OCI-LY7 (cell line): Measurements from ENCODE around the gene FAM120B.

ENCODE experiments used
- CTCF ChIP-seq: fragments of 200-600 bp; sonication (generic); conservative IDR thresholded peaks from 2 replicates; pipeline ENCODE4 v1.5.1; 2014; ENCODE audit warnings: mild to moderate bottlenecking, antibody characterized with exemption, low read length, moderate library complexity, mixed read lengths
- EZH2phosphoT487 ChIP-seq: fragments of 200-600 bp; sonication (generic); IDR thresholded peaks from 2 replicates; pipeline ENCODE4 v1.6.1; 2018; ENCODE audit warnings: low read depth, borderline replicate concordance, mild to moderate bottlenecking, mixed run types, antibody characterized with exemption, low read length, moderate library complexity, mixed read lengths

GRCh38 chr6:170407932-170408331 is 101.4 kb downstream of the FAM120B start:
- TF ChIP-seq CTCF (no peak), EZH2phosphoT487 (no peak)
